Subcutaneous abdominal adipose tissue (tissue), 5 donors: ENCODE results near the gene KDSR.

Experiments
- H3K27ac ChIP-seq: one replicate; pipeline ENCODE4 v1.7.0; 2013; ENCODE audit warnings: low read depth, mild to moderate bottlenecking, inconsistent platforms, low read length, moderate library complexity
- H3K27me3 ChIP-seq, 5 donors: one replicate each; pipeline ENCODE4 v1.7.0; 2013; ENCODE audit warnings: low read length in 5 of 5, inconsistent platforms in 1 of 5; ENCODE audit not compliant: control insufficient read depth in 5 of 5, insufficient read depth in 4 of 5
- H3K36me3 ChIP-seq, 5 donors: one replicate each; pipeline ENCODE4 v1.7.0; 2013; ENCODE audit warnings: low read length in 5 of 5; ENCODE audit not compliant: control insufficient read depth in 5 of 5, insufficient read depth in 5 of 5
- H3K4me1 ChIP-seq, 5 donors: one replicate each; pipeline ENCODE4 v1.7.0; 2013; ENCODE audit warnings: low read length in 5 of 5, mild to moderate bottlenecking in 3 of 5, moderate library complexity in 1 of 5; ENCODE audit not compliant: control insufficient read depth in 5 of 5, insufficient read depth in 5 of 5
- H3K4me3 ChIP-seq, 5 donors: one replicate each; pipeline ENCODE4 v1.7.0; 2013; ENCODE audit warnings: low read length in 5 of 5, low read depth in 1 of 5
- H3K9ac ChIP-seq, 5 donors: one replicate each; pipeline ENCODE4 v1.7.0; 2013; ENCODE audit warnings: low read length in 5 of 5, mild to moderate bottlenecking in 4 of 5, moderate library complexity in 3 of 5
- H3K9me3 ChIP-seq, 5 donors: one replicate each; pipeline ENCODE4 v1.7.0; 2013; ENCODE audit warnings: low read length in 5 of 5; ENCODE audit not compliant: control insufficient read depth in 5 of 5
- donor health status: healthy.
- donor health status: healthy.
- donor health status: healthy.
- donor health status: healthy.
- donor health status: healthy.

The KDSR gene

GRCh38 chr18:63317982-63318888, 48.8 kb downstream of the KDSR start:
- H3K36me3 ChIP-seq = no peaks in the 10 kb centered on the region
- peaks cover 0 to 69% (median 61%) of the 10 kb centered on the region in 5 donors for H3K4me1 ChIP-seq
- peak overlapping the region; percentile 78 to 94 (median 89) for H3K4me3 ChIP-seq
- H3K27ac ChIP-seq = peak overlapping the region; percentile 95
- H3K27me3 ChIP-seq = no peaks in the 10 kb centered on the region
- H3K9ac ChIP-seq = peak overlapping the region; percentile 2 to 89 (median 82)
- H3K9me3 ChIP-seq = no peaks in the 10 kb centered on the region

GRCh38 chr18:63317556-63317946, 49.5 kb downstream of the KDSR start:
- no peaks in the 10 kb centered on the region for H3K27me3 ChIP-seq
- peaks cover 0 to 71% (median 62%) of the 10 kb centered on the region in 5 donors for H3K4me1 ChIP-seq
- peak overlapping the region; percentile 95 for H3K27ac ChIP-seq
- H3K4me3 ChIP-seq = peak overlapping the region; percentile 78 to 94 (median 89)
- no peaks in the 10 kb centered on the region for H3K9me3 ChIP-seq
- H3K9ac ChIP-seq = peak overlapping the region; percentile 2 to 89 (median 82)
- H3K36me3 ChIP-seq = no peaks in the 10 kb centered on the region

- H3K9me3 ChIP-seq = no peaks in the 10 kb centered on the region
- peak overlapping the region; percentile 95 for H3K27ac ChIP-seq
- no peaks in the 10 kb centered on the region for H3K36me3 ChIP-seq
- H3K4me1 ChIP-seq = peaks cover 0 to 70% (median 66%) of the 10 kb centered on the region in 5 donors
- H3K4me3 ChIP-seq = peak overlapping the region; percentile 78 to 94 (median 89)
- H3K27me3 ChIP-seq = no peaks in the 10 kb centered on the region
- H3K9ac ChIP-seq = peak overlapping the region; percentile 19 to 89 (median 82)
These were observed 50.1 kb downstream of the KDSR start for GRCh38 chr18:63316612-63317555.

- Histone ChIP-seq H3K4me3 (peak overlapping the region in 3 of 5 donors; percentile 18 to 92 (median 28)), H3K9ac (peak overlapping the region in 3 of 5 donors; percentile 17 to 85 (median 54)), H3K9me3 (no peaks in the 10 kb centered on the region), H3K4me1 (peaks cover 0 to 74% (median 64%) of the 10 kb centered on the region in 5 donors), H3K27me3 (no peaks in the 10 kb centered on the region), H3K36me3 (no peaks in the 10 kb centered on the region), H3K27ac (peak overlapping the region; percentile 95)
These were observed 51.1 kb downstream of the KDSR start for GRCh38 chr18:63315876-63316275.

- no peaks in the 10 kb centered on the region for H3K9me3 ChIP-seq
- peaks cover 0 to 68% (median 61%) of the 10 kb centered on the region in 5 donors for H3K4me1 ChIP-seq
- H3K4me3 ChIP-seq = peak overlapping the region in 4 of 5 donors; percentile 7 to 53 (median 20)
- no peaks in the 10 kb centered on the region for H3K27me3 ChIP-seq
- H3K9ac ChIP-seq = peak overlapping the region in 3 of 5 donors; percentile 22 to 85 (median 36)
- peak overlapping the region; percentile 95 for H3K27ac ChIP-seq
- no peaks in the 10 kb centered on the region for H3K36me3 ChIP-seq
These were observed 51.8 kb downstream of the KDSR start for GRCh38 chr18:63315131-63315662.

GRCh38 chr18:63314062-63314790, 52.8 kb downstream of the KDSR start:
- Histone ChIP-seq H3K27me3 (no peaks in the 10 kb centered on the region), H3K9me3 (no peaks in the 10 kb centered on the region), H3K4me3 (peak overlapping the region in 2 of 5 donors; percentile 3 to 13), H3K27ac (peak overlapping the region; percentile 95), H3K36me3 (no peaks in the 10 kb centered on the region), H3K4me1 (peaks cover 0 to 68% (median 64%) of the 10 kb centered on the region in 5 donors), H3K9ac (peak overlapping the region in 2 of 5 donors; percentile 6 to 26)

- Histone ChIP-seq H3K36me3 (no peaks in the 10 kb centered on the region), H3K27me3 (no peaks in the 10 kb centered on the region), H3K9me3 (no peaks in the 10 kb centered on the region), H3K9ac (peak overlapping the region in 1 of 5 donors; percentile 37), H3K4me3 (no peak overlapping the region), H3K4me1 (peaks cover 0 to 65% (median 61%) of the 10 kb centered on the region in 5 donors), H3K27ac (peak overlapping the region; percentile 95)
These were observed 53.5 kb downstream of the KDSR start for GRCh38 chr18:63313396-63313917.

GRCh38 chr18:63312737-63313395, 54.1 kb downstream of the KDSR start:
- H3K4me1 ChIP-seq = peaks cover 0 to 60% (median 55%) of the 10 kb centered on the region in 5 donors
- no peaks in the 10 kb centered on the region for H3K27me3 ChIP-seq
- peak overlapping the region in 1 of 5 donors; percentile 37 for H3K9ac ChIP-seq
- peak overlapping the region in 1 of 5 donors; percentile 4 for H3K4me3 ChIP-seq
- H3K36me3 ChIP-seq = no peaks in the 10 kb centered on the region
- peak overlapping the region; percentile 52 for H3K27ac ChIP-seq
- no peaks in the 10 kb centered on the region for H3K9me3 ChIP-seq
